NCI-H460 (cell line): ENCODE data around the gene RASA2. TPM values are rescaled to one million over a fixed set of nuclear protein-coding genes. Genes with fewer than 3 reads are reported as not detected.
A peak's percentile ranks its signal among the peaks of the same experiment; 100 is the strongest.

ENCODE experiments used
- DNase-seq: peaks from one replicate; pipeline ENCODE4 v3.0.0-alpha.2; 2016; ENCODE audit warnings: low read depth; ENCODE audit errors: extremely low read depth
- total RNA-seq: library from RNA; depleted of rRNA; stranded (reverse); fragments of >200 nt; shearing (Covaris generic); gene quantifications from 2 replicates; pipeline ENCODE4 v1.2.3, GENCODE V29; 2014

The RASA2 gene
- total RNA-seq, 1 experiment from 2014 or later, result 13.4 TPM

DNA sequence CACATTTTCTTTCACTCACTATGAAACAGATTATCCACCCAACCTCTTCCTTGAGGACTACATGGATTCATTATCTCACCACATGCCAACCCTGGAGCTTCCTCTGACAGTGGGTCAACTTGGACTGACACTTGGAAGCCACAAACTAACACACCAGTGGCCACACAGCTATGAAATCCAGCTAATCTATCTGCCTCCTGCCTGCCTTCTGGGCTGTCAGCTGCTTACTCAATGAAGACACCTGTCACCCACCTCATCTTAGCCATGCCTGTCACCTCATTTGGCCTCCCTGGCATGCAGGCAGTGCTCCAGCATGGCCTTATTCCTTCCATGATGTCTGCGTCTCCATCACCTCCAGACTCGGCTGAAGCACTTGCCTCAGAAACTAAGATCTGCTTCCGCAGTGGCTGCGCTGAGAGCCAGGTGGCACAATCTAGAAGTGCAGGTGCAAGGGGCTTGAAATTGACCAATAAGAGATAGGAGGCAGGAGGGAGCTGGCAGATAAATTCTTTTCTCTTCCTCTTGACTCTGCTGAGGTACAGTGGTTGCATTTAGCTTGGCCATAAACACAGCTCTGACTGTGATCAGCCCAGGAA, 146.1 kb downstream of the RASA2 start:
- DNase-seq, result no peak

DNA sequence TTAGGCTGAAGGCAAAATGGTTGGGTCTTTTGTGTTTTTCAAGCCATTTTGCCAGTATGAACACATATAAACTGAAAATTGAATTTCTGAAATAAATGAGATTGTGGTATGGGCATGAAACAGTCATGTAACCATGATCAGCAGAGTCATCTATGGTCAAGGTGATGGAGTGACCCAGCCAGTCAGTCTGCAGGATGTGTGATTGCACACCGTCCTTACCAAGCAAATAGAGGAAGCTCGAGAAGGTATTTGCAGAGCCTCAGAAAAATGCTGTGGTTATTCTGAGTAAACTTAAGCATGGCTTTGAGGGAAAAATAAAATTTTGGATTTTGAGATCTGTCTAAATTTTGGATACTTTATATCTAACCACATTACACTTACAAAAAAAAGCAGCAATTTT, 155.4 kb downstream of the RASA2 start:
- DNase-seq, result no peak

DNA sequence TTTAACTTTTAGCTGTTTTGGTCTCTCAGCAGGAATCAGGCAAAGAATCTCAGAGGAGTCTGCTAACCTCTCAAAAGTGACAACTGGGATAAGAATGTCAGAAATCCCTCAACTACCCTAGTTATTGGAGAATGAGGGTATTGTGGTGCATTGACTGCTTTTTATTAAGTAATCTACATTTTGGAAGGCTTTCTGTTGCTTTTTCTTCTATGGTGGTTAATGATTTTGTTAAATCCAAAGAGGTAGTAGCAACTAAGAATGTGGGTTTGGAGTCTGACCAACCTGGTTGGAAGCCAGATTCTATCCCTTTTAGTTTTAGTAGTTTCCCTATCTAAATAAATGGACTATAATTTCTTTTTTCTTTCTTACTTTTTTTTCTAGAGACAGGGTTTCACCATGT, 156.6 kb downstream of the RASA2 start:
- no peak for DNase-seq

DNA sequence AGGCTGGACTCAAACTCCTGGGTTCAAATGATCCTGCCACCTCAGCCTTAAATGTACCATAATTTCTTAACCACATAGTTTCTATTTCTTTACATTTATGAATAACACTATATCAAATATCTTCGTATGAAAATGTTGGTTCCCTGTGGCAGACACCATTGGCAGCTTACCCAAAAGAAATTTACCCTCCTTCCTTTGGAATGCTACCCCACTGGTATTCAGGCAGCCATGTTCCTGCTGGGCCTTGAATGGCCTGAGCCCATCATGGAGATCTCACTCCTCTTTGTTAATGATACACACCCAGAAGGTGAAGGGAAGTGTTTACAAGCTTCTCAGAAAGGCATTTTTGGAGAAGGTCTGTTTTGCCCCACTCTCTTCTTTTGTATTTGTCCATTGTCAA, 157.0 kb downstream of the RASA2 start:
- DNase-seq, result no peak

DNA sequence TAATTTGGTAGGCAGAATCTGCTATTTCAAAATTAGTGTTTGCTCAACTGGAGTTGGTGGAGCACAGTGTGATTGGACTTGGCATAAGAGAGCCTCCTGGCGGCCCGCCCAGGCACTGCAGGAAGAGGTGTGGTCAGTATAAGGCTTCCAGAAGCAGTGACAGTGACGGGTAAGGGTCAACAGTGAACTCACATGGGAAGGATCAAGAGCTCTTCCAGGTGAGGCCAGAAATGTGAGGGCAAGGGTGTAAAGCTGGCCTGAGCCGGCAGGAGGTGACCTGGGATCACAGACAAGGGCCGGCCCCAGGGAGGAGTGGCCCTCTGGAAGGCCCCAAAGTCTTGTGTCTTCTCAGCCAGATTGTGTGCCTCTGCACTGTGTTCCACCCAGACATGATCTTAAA, 158.1 kb downstream of the RASA2 start:
- peak; percentile 36 for DNase-seq

DNA sequence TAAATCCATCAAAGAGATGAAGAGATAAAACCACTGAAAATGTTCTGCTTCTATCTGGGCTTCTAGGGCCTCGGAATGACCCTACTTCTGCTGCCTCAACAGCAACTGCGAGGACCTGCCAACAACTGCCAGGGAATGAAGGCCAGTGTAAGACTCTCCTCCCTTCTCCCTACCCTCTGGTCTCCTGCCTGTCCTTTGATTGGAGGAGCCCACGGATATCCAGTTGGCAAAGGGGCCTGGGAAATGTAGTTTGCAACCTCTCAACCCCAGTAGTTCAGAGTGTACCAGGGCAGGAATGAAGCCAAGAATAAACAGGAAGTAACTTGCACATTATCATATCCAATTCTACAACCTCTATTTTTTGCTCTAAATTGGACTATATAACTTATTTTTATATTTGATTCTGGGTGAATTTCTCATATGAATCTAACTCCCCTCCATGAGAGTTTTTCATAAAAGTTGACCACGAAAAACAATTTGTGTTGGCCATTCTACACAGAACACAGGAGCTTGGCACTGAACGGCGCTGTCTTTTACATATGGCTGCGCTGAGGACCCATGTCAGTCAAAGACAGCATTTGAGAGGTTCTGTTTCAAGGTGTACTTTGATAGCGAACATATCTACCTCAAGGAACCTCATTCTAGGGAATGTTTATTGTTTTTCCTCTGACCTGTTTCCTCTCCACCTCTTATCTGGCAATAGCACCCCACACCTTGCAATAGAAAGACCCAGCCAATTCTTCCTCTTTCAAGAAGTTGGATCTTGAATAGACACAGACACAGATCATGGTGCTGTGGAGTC, 160.1 kb downstream of the RASA2 start:
- DNase-seq, result peak; percentile 40

DNA sequence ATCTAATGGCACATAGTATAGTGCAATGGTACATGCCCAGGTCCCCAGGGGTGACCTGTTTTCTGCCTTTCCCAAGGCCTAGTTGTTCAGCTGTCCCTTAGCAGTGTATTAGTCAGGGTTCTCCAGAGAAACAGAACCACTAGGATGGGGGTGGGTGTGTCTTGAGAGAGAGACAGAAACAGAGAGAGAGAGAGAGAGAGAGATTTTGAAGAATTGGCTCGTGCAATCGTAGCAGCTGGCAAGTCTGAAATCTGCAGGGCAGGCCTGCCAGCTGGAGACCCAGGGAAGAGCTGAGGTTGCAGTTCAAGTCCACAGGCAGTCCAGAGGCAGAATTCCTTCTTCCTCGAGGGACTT, 160.7 kb downstream of the RASA2 start:
- DNase-seq, result no peak

DNA sequence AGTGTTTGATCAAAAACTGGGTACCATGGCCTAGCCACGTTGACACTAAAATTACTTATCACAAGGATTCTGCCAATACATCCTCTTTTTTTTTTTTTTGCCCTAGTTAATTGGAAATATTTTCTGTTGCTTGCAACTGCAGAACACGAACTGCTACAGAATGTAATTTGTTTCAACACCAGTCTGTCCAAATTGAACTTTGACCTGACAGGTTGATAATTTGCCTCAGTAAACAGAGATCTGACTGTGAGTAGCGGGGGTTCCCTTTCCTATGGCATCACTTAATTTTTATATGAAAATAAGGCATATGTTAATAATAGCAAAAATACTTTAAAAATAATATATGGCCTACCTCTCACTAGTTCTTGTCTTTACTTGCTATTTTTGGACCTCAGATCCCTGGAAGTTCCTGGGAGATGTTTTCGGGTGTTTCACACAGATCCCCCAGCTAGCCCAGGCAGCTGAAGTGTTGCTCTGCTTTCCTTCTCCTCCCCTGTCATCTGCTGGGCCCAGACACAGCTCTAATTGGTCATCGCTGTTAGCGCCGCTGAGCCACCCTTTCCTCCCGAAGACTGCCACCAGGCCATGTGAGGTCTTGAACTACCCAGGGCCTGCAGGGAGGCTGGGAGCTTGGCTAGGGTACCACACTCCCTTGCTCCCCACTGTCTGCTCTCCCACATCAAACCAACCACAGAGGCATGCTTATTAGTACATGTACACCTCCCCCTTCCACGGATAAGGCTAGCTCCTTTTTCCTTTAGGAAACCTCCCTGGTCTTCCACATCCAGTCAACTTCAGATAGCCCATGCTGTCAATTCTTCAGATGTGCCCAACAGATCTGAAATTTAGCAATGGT, 161.5 kb downstream of the RASA2 start:
- DNase-seq, result no peak

DNA sequence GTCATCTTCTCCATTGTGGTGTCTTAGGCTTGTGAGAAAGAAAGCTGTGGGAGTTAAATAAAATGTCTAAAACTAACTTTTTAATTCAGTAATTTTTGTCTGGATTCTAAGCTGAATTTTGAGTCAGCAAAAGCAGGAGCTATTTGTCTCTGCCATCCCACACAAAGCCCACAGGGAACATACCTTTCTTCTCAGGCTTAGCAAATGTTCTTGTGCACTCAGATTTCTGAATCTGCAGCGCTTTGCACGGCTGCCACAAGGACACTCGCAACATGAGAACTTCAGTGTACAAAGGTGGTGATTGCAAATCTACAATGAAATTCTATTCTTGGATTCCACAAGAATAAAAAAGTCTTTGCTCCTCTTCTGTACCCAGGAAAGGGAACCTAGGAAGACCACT, 163.0 kb downstream of the RASA2 start:
- DNase-seq, result no peak

DNA sequence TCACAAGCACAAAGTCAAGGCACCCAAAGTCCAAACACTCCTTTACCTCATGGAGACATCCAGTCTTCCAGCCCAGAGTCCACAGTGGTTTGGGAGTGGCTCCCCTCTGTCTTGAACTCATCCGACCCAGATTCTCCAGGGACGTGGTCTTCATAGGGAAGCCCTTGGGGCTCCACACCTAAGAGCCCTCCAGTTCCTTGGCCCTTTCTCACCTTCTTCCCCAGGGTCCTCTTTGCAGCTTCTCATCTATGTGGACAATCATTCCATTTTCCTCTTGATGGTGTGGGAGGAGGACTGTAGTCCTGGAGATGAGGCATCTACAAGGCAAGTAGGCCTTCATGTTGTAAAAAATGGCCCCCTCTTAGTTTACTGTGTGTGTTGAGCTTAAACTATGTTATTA, 164.0 kb downstream of the RASA2 start:
- DNase-seq, result no peak

DNA sequence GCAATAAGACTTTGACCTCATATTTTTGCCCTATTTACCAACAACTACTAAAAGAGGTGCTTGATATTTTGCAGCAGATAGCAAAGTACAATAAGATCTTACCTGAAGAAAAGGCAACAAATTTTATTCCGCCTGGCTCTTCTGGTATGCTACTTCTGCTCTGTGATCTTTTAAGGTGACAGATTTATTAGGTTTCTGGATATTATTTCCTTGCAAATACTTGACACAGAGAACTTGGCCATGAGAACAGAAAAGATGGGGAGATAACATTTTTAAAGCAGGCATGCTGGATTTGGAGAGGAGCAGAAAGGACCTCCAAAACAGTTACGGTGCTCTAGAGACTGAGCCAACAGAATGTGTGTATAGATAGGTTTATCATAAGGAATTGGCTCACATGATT, 164.6 kb downstream of the RASA2 start:
- DNase-seq, result no peak

DNA sequence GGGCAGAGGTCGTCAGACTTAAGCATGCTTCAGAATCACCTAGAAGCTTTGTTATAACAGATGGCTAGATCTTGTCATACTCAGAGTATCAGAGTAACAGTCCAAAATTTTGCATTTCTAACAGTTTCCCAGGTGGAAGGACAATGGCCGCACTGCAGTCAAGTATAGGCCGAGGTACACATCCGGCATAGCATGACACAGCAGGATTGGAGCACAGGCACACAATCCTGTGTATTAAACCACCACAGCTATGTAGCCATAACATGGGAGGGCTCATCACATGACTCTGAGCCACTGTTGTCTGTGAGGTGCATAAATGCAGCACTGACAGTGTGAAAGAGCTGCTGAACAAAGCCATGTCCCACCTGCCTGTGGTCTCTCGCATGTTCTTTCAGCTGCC, 165.5 kb downstream of the RASA2 start:
- no peak for DNase-seq

DNA sequence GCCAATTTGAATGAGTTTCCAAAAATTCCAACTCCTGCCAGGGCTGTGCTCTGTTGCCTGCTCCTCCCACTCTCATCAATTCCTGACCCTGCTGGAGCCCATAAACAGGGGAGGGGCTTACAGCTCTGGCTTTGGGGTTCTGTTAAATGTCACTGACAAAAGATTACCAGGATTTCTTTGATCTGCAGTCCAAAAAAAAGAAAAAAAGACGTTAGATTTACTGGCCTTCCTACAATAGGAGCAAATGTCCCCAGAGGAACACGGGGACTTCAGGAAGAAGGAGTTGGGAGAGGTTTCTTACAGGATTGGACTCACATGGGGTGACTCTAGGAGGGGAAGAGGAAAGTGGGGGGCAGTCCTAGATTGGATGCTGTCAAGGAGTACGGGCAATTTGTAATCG, 167.0 kb downstream of the RASA2 start:
- DNase-seq, result no peak

DNA sequence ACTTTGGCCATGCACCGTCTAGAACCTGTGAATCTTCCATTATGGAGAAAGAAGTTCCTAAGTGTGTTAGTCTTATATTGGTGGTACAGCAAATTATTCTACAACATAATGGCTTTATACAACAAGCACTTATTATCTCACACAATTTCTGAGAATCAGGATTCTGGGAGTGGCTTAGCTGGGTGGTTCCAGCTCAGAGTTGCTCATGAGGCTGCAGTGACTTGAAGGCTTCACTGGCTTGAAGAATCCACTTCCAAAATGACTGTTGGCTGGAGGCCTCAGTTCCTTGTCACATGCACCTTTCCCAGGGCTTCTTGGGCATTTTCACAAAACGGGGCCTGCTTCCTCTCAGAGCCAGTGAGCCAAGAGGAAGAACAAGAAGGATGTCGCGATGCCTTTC, 169.0 kb downstream of the RASA2 start:
- DNase-seq, result no peak

DNA sequence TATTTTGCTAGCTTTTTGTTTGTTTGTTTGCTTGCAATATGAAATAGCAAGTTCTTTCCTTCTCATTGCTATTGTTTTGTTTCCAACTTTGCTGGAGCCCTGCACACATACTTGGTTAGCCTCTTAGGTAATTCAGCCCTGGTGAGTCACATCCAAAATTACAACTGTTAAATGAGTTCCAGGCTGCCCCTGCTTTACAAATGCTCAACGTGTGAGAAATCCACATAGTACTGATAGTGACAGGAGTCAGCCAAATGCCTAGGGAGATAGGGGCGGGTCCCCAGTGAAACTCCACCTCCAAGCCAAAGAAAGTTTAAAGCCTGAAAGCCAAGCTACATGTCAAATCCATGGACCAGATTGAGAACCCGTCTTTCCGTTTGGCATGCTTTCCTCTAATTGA, 169.9 kb downstream of the RASA2 start:
- DNase-seq, result no peak

DNA sequence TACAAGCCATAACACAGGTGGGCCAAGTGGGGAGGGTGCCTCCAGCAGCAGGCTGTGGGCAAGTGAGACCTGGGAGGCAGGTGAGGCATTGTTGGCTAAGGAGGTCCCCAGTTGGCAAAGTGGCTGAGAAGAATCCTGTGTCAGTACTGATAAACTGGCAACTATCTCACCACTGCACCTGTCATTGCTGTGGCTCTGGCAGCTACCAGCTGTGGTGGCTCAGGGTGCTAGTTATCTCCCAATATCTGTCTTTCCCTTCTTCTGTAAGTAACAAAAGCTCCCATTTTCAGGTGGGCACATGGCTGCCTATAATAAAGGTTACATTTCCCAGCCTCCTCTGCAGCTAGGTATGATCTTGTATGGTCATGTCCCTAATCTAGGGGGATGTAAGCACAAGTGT, 170.7 kb downstream of the RASA2 start:
- no peak for DNase-seq

DNA sequence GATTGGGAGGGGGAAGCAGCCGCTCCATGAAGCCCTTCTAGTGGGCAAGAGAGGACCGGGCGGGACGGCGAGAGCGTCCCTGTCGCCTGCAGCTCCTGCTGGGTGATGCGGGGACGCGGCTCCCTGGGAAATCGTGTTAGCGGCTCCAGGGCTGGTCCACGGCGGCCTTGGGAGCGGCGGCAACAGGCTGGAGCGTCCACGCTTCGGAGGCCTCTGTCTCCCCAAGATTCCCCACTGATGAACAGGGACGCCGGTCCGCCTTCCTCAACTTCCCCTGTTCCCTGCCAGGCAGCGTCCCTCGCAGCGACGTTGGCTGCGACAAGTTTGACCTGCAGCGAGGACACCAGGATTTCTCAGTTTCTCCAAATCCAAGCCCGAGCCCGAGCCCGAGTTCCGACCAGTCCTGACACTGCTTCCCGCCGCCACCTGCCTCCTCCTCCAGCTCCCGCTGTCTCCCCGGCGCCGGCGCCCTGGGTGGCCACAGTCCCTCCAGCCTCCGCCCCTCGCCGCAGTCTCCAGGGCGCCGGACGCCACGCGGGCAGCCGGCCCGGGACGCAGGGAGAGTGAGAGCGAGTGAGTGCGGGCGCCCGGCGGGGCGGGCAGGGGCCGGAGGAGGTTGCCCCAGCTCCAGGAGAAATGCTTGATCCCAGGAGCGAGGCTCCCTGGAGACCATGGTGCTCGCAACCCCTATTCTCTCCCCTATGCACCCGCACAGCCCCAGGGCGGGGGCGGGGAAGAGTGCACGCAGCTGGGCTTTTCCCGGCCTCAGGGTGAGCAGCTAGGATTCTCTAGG, 173.2 kb downstream of the RASA2 start:
- DNase-seq, result peak; percentile 13

DNA sequence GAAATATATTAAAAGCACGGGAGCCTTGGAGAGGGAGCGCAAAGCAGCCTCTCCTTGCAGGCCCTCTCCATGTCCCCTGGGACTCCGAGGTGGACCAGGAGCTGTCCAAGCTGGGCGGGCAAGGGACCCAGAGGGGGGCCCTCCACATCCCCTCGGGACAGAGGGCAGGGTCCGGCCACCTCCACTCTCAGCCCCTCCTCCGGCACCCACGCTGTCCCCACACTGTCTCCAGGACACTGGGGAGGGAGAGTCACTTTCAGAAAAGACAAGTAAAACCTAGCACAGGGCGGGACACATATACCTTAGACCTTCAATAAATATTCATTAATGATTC, 173.8 kb downstream of the RASA2 start:
- no peak for DNase-seq

DNA sequence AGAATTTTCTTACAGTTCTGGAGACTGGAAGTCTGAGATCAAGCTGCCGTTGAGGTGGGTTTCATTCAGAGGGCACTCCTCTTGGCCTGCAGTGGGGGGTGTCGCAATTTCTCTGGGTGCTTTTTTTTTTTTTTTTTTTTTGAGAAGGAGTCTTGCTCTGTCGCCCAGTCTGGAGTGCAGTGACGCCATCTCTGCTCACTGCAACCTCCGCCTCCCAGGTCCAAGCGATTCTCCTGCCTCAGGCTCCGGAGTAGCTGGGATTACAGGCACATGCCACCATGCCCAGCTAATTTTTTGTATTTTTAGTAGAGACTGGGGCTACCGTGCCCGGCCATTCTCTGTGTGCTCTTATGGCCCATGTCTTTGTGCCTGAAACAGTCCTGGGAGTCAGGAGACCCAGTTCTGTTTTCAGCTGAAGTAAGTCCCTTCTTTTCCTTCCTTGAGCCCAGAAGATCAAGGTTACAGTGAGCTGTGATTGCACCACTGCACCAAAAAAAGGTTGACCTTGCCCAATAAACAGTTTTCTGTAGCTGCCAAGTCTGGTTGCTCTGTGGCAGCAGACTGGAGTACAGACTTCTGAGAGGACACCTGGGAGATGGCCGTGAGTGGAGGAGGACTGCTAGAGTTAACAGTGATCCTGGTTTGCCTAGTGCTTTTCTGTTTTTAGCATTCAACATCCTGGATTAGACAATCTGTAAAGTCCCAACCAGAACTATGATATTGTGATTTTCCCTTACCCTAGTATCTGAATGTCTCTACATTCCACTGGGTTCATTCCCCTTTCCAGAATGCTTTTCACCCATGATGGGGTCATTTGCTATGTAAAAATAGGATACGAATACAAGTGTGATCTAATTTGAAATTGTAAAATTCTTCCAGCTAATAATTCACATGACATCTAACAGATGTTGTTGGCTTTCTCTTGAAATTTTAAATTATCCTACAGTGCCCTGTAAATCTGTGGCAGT, 174.7 kb downstream of the RASA2 start:
- DNase-seq, result no peak

DNA sequence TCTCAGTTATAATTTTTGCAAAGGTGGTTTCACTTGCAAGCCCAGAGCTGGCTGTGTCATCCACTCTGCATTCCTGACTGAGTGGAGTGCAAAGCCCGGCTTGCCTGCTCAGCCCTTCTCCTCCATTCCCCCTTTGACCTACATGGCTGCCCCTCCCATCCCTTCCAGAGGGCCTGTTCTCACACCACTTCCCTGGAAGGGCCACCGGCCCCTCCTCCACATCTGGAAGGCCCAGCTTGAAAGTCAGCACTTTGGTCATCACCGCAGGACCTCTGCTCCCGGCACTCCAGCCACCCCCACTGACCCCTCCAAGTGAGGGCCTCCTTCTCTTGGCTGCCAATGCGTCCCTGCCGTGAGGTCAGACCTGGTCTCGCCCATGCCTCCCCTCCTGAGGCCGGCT, 177.2 kb downstream of the RASA2 start:
- DNase-seq, result no peak
